ENCODE results near the gene ASIC1.

ASIC1 gene

GRCh38 chr12:50060120-50060468 is 2.7 kb downstream of the ASIC1 start:
- no peak overlapping the region for H3K4me3 ChIP-seq (ENCODE audit: low read depth, low read length)
- no peak for DNase-seq (ENCODE audit: low read depth)
- TF ChIP-seq CTCF (conservative IDR thresholded peaks at IDR 0.05; ENCODE audit: low read depth, low read length) = no peak

GRCh38 chr12:50061171-50061570 is 3.8 kb downstream of the ASIC1 start:
- no peak for TF ChIP-seq CTCF (conservative IDR thresholded peaks at IDR 0.05; ENCODE audit: low read depth, low read length)
- DNase-seq (ENCODE audit: low read depth) = peak; percentile 15

GRCh38 chr12:50061946-50062686 is 4.7 kb downstream of the ASIC1 start:
- TF ChIP-seq CTCF (conservative IDR thresholded peaks at IDR 0.05; ENCODE audit: low read depth, low read length) = no peak
- H3K4me3 ChIP-seq (ENCODE audit: low read depth, low read length) = no peak overlapping the region
- DNase-seq (ENCODE audit: low read depth) = peak; percentile 69

More at GRCh38 chr12:50061171-50061570, 3.8 kb downstream of the ASIC1 start:
- H3K4me3 ChIP-seq (ENCODE audit: low read depth, low read length) = no peak overlapping the region

- no peak overlapping the region for H3K4me3 ChIP-seq (ENCODE audit: low read depth, low read length)
- DNase-seq (ENCODE audit: low read depth) = no peak
- TF ChIP-seq CTCF (conservative IDR thresholded peaks at IDR 0.05; ENCODE audit: low read depth, low read length) = no peak
Observed at GRCh38 chr12:50062728-50063460, 5.5 kb downstream of the ASIC1 start.

- no peak overlapping the region for H3K4me3 ChIP-seq (ENCODE audit: low read depth, low read length)
- peak; percentile 27 for DNase-seq (ENCODE audit: low read depth)
- TF ChIP-seq CTCF (conservative IDR thresholded peaks at IDR 0.05; ENCODE audit: low read depth, low read length) = no peak
Observed at GRCh38 chr12:50065726-50066310, 8.4 kb downstream of the ASIC1 start.

- H3K4me3 ChIP-seq (ENCODE audit: low read depth, low read length) = no peak overlapping the region
- DNase-seq (ENCODE audit: low read depth) = peak; percentile 89
- no peak for TF ChIP-seq CTCF (conservative IDR thresholded peaks at IDR 0.05; ENCODE audit: low read depth, low read length)
Observed at GRCh38 chr12:50066402-50066801, 9.0 kb downstream of the ASIC1 start.
